Measurements from ENCODE around the gene PRPF6.

PRPF6 gene

GRCh38 chr20:64047046-64047389, 66.1 kb downstream of the PRPF6 start:
- H3K4me3 ChIP-seq (ENCODE audit: low read length) = no peak overlapping the region
- no peak for TF ChIP-seq CTCF (conservative IDR thresholded peaks at IDR 0.05; ENCODE audit: low read length)
- no peak for DNase-seq (ENCODE audit: low read depth)

GRCh38 chr20:64047968-64048401, 67.1 kb downstream of the PRPF6 start:
- no peak overlapping the region for H3K4me3 ChIP-seq (ENCODE audit: low read length)
- TF ChIP-seq CTCF (conservative IDR thresholded peaks at IDR 0.05; ENCODE audit: low read length) = no peak
- DNase-seq (ENCODE audit: low read depth) = no peak

- no peak for DNase-seq (ENCODE audit: low read depth)
- TF ChIP-seq CTCF (conservative IDR thresholded peaks at IDR 0.05; ENCODE audit: low read length) = no peak
- no peak overlapping the region for H3K4me3 ChIP-seq (ENCODE audit: low read length)
Measured at GRCh38 chr20:64048402-64049044, 67.6 kb downstream of the PRPF6 start.

- TF ChIP-seq CTCF (conservative IDR thresholded peaks at IDR 0.05; ENCODE audit: low read length) = no peak
- DNase-seq (ENCODE audit: low read depth) = no peak
- no peak within 1 kb of the TSS for H3K4me3 ChIP-seq (ENCODE audit: low read length)
Measured at GRCh38 chr20:64049060-64049877, 68.3 kb downstream of the PRPF6 start, which contains the start of gene SOX18. Gene SOX18 (minus strand): TSS chr20:64049639. CDS start chr20:64049516, 123 bp downstream.

GRCh38 chr20:64049878-64050260, 68.9 kb downstream of the PRPF6 start:
- no peak overlapping the region for H3K4me3 ChIP-seq (ENCODE audit: low read length)
- no peak for DNase-seq (ENCODE audit: low read depth)
- TF ChIP-seq CTCF (conservative IDR thresholded peaks at IDR 0.05; ENCODE audit: low read length) = no peak

GRCh38 chr20:64050261-64051032, 69.5 kb downstream of the PRPF6 start:
- DNase-seq (ENCODE audit: low read depth) = no peak
- no peak overlapping the region for H3K4me3 ChIP-seq (ENCODE audit: low read length)
- no peak for TF ChIP-seq CTCF (conservative IDR thresholded peaks at IDR 0.05; ENCODE audit: low read length)
